HG02571 (cell line): ENCODE measurements around the gene IFITM1.
"Not testable (repeated sequence)": the region's sequence is repeated elsewhere in the genome, so short reads cannot be mapped to it uniquely, and the experiment has no call there.

Source experiments
- ATAC-seq: cut with Tn5 transposase; IDR thresholded peaks from one replicate; pipeline ENCODE4 v1.9.1; 2021; ENCODE audit warnings: mild to moderate bottlenecking, moderate library complexity; ENCODE audit not compliant: unreplicated experiment

The IFITM1 gene

GRCh38 chr11:308740-309665, 4.8 kb upstream of the IFITM1 start:
- not testable (repeated sequence) for ATAC-seq

- not testable (repeated sequence) for ATAC-seq
Measured at GRCh38 chr11:309979-310572, 3.8 kb upstream of the IFITM1 start.

GRCh38 chr11:311013-311748, 2.7 kb upstream of the IFITM1 start:
- ATAC-seq: not testable (repeated sequence)

GRCh38 chr11:312092-312816, 1.6 kb upstream of the IFITM1 start:
- no peak for ATAC-seq

- no peak for ATAC-seq
Measured at GRCh38 chr11:313304-313786, 495 bp upstream of the IFITM1 start.

GRCh38 chr11:314554-314875, 675 bp downstream of the IFITM1 start:
- not testable (repeated sequence) for ATAC-seq

GRCh38 chr11:315051-315481, 1.2 kb downstream of the IFITM1 start:
- ATAC-seq: no peak

- no peak for ATAC-seq
Measured at GRCh38 chr11:315516-315994, 1.7 kb downstream of the IFITM1 start.

- no peak for ATAC-seq
Measured at GRCh38 chr11:316031-316701, 2.3 kb downstream of the IFITM1 start.

- no peak for ATAC-seq
Measured at GRCh38 chr11:316891-317301, 3.1 kb downstream of the IFITM1 start.

- ATAC-seq: not testable (repeated sequence)
Measured at GRCh38 chr11:317668-318404, 4.0 kb downstream of the IFITM1 start.

- not testable (repeated sequence) for ATAC-seq
Measured at GRCh38 chr11:318405-319120, 4.7 kb downstream of the IFITM1 start.

GRCh38 chr11:319121-319887, 5.5 kb downstream of the IFITM1 start:
- ATAC-seq: not testable (repeated sequence)

GRCh38 chr11:319888-320273, 6.0 kb downstream of the IFITM1 start:
- ATAC-seq: not testable (repeated sequence)

- ATAC-seq: no peak
Measured at GRCh38 chr11:324156-324555, 10.3 kb downstream of the IFITM1 start.

GRCh38 chr11:324593-325517, 11.0 kb downstream of the IFITM1 start:
- ATAC-seq: not testable (repeated sequence)
